ENCODE results near the gene PDZD8. TPM values are rescaled to one million over a fixed set of nuclear protein-coding genes. Genes with fewer than 3 reads are reported as not detected.

PDZD8 gene
- total and polyA plus RNA-seq, 9 donors = 8.0 to 49.6 (median 35.6) TPM

DNA sequence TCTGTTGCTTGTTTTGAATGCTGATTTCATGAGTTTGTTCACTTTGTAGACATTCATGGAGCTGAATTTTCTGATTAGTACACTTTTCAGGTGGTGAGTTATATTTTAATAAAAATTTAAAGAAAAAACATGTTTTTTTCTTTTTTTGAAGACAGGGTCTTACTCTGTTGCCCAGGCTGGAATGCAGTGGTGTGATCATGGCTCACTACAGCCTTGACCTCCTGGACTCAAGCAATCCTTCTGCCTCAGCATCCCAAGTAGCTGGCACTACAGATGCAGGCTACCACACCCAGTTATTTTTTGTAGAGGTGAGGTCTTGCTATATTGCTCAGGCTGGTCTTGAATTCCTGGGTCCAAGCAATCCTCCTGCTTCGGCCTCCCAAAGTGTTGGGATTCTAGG is 23.7 kb downstream of the PDZD8 start:
- Histone ChIP-seq H3K27me3 (no peaks in the 10 kb centered on the region), H3K4me3 (no peak overlapping the region), H3K27ac (no peak overlapping the region), H3K9me3 (no peaks in the 10 kb centered on the region), H3K4me1 (ENCODE audit: insufficient read depth) (peaks cover 2% of the 10 kb centered on the region), H3K36me3 (no peaks in the 10 kb centered on the region)
- intact Hi-C loops (cut with DNase I) = no loop called here
- no peak for DNase-seq
- no peak for TF ChIP-seq EP300 (IDR thresholded peaks at IDR 0.05)
- TF ChIP-seq, protein P1, sequence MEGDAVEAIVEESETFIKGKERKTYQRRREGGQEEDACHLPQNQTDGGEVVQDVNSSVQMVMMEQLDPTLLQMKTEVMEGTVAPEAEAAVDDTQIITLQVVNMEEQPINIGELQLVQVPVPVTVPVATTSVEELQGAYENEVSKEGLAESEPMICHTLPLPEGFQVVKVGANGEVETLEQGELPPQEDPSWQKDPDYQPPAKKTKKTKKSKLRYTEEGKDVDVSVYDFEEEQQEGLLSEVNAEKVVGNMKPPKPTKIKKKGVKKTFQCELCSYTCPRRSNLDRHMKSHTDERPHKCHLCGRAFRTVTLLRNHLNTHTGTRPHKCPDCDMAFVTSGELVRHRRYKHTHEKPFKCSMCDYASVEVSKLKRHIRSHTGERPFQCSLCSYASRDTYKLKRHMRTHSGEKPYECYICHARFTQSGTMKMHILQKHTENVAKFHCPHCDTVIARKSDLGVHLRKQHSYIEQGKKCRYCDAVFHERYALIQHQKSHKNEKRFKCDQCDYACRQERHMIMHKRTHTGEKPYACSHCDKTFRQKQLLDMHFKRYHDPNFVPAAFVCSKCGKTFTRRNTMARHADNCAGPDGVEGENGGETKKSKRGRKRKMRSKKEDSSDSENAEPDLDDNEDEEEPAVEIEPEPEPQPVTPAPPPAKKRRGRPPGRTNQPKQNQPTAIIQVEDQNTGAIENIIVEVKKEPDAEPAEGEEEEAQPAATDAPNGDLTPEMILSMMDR (IDR thresholded peaks at IDR 0.05) = no peak
- no peak for TF ChIP-seq POLR2A (IDR thresholded peaks at IDR 0.05)
- WGBS, 3 donors = 94 to 100% (median 97%) methylated on average over 1 of the region's 1 CpG

DNA sequence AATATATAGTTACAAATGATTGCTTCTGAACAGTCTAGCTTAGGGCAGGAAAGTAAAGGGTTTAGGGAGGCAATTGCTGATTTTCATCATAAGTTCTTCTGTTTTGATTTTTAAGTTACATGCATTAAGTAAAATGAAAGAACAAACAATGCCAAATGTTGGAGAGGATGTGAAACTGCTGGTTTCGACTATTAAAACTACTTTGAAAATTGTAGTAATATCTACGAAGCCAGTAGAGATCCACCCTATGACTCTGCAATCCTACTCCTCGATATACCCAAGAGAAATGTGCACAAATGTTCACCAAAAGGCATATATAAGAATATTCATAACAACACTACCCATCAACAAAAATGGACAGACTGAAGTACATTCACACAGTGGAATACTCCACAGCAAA is 24.3 kb downstream of the PDZD8 start:
- WGBS, 3 donors = 84 to 94% (median 90%) methylated on average over 3 of the region's 3 CpGs

DNA sequence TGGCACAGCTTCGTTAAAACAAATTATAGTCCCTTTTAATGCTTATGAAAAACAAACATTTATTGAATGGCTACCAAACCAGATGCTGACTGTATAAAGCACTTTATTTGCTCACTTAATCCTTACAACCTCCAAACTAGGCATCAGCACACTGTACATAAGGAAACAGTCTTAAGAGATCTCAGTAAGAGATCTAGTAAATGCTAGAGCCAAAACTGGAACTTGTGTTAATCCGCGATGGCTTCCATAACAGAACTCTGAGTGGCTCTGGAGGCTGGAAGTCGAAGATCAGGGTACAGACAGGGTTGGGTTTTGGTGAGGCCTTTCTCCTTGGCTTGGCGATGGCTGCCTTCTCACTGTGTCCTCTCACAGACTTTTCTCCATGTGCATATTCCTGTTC is 27.0 kb downstream of the PDZD8 start:
- H3K36me3 ChIP-seq = no peaks in the 10 kb centered on the region
- TF ChIP-seq EP300 (IDR thresholded peaks at IDR 0.05) (no peak), POLR2A (IDR thresholded peaks at IDR 0.05) (no peak)
- TF ChIP-seq, protein P1 (IDR thresholded peaks at IDR 0.05) = no peak
- no peak for DNase-seq
- H3K9me3 ChIP-seq = no peaks in the 10 kb centered on the region
- no peaks in the 10 kb centered on the region for H3K27me3 ChIP-seq
- no peak overlapping the region for H3K27ac ChIP-seq
- no peak overlapping the region for H3K4me3 ChIP-seq
- intact Hi-C loops (cut with DNase I) = no loop called here
- H3K4me1 ChIP-seq (ENCODE audit: insufficient read depth) = peaks cover 4% of the 10 kb centered on the region
- WGBS, 3 donors = 93% methylated on average over 5 of the region's 5 CpGs

More for the DNA sequence above, 24.3 kb downstream of the PDZD8 start:
- intact Hi-C loops (cut with DNase I) = no loop called here
- Histone ChIP-seq H3K27me3 (no peaks in the 10 kb centered on the region), H3K4me1 (ENCODE audit: insufficient read depth) (peaks cover 2% of the 10 kb centered on the region), H3K36me3 (no peaks in the 10 kb centered on the region), H3K4me3 (no peak overlapping the region), H3K27ac (no peak overlapping the region), H3K9me3 (no peaks in the 10 kb centered on the region)
- TF ChIP-seq EP300 (IDR thresholded peaks at IDR 0.05) = no peak
- no peak for TF ChIP-seq POLR2A (IDR thresholded peaks at IDR 0.05)
- DNase-seq = no peak

DNA sequence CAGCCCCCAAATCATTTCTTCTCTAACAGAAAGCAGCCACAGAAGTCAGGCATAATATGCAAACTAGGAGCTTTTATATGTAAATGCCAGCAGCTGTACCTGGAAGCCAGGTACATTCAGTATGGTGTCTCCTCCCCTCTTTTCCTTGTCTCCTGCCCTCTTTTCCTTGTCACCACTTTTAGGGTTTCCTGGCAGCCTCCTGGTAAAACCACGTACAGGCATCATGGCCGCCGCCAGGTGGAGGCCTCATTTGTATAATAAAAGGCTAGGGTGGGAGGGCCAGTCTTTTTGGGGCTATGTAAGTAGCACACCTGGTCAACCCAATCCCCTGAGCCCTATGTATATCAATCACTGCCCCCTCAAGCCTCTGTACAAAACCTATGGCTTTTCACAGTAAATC is 28.7 kb downstream of the PDZD8 start:
- intact Hi-C loops (cut with DNase I) = no loop called here

DNA sequence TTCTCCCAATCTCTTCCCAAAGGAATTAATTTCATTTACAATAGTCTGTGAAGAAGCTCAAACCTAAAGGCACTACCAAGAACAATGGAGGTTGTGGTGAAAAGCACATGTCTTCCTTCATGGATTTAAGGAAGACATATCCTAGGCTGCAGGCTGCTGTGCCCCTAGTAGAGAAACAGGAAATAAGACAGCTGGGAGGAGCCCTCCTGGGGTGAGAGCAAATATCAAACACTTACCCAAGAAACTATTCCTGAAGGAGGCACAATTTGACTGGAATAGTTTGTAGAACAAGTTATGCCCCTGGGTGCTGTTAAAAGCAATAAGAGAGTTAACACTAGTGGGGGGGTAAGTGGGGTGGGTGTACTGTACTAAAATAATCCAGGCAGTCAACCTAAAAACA is 30.1 kb downstream of the PDZD8 start:
- Histone ChIP-seq H3K4me3 (no peak overlapping the region), H3K9me3 (no peaks in the 10 kb centered on the region), H3K36me3 (no peaks in the 10 kb centered on the region), H3K4me1 (ENCODE audit: insufficient read depth) (peaks cover 6% of the 10 kb centered on the region), H3K27me3 (no peaks in the 10 kb centered on the region), H3K27ac (no peak overlapping the region)
- no peak for DNase-seq
- intact Hi-C loops (cut with DNase I) = no loop called here
- no peak for TF ChIP-seq POLR2A (IDR thresholded peaks at IDR 0.05)
- TF ChIP-seq, protein P1 (IDR thresholded peaks at IDR 0.05) = no peak

More for the DNA sequence above, 28.7 kb downstream of the PDZD8 start:
- no peaks in the 10 kb centered on the region for H3K36me3 ChIP-seq
- no peak overlapping the region for H3K4me3 ChIP-seq
- H3K4me1 ChIP-seq (ENCODE audit: insufficient read depth) = peaks cover 6% of the 10 kb centered on the region
- WGBS, 3 donors = 93 to 98% (median 98%) methylated on average over 3 of the region's 3 CpGs
- H3K9me3 ChIP-seq = no peaks in the 10 kb centered on the region
- no peak overlapping the region for H3K27ac ChIP-seq
- no peak for TF ChIP-seq POLR2A (IDR thresholded peaks at IDR 0.05)
- TF ChIP-seq, protein P1 (IDR thresholded peaks at IDR 0.05) = no peak
- TF ChIP-seq EP300 (IDR thresholded peaks at IDR 0.05) = no peak
- no peaks in the 10 kb centered on the region for H3K27me3 ChIP-seq
- DNase-seq = no peak
